ENCODE results near the gene HOXC9.

The HOXC9 gene

DNA sequence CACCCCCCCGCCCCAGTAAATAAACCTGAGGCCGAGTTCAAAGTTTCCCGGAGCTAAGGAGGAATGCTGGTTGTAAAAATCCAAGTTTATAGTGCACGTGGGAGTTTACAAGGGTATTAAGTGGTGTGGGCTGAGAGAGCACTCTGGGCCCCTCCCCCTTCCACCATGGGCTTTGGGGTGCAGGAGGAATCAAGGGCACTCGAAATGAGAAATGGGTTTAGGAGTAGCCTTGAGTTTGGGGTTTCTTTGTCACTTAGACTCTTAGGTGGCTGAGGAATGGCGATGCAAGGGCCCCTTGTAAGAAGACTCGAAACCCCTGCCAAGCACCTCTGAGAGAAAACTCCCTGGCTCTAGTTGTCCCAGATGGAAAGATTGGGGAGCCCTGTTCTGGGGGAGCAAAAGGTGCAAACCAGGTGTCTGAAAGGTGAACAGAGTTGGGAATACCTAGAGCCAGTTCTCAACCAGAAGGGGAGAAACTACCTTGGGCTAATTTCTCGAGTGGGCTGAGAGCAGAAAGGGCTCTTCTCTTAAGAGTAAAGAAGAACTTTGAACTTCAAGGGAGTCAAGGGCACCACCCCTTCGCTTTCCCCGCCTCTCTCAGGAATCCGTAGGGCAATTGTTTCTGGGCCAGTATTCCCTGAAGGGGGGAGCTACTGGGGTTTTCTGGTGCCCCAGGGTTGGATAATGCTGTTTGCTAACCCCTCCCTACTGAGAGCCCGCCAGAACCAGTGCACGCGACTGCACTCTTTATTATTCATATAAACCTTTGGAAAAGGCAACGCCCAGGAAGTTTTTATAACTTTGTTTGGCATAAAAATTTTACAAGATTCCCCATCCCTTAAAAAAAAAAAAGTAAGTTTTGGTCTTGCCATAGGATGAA lies 21.2 kb upstream of the HOXC9 start:
- no peak overlapping the region for H3K27ac ChIP-seq (ENCODE audit: low read length)
- H3K4me1 ChIP-seq (ENCODE audit: control insufficient read depth in 1 of 2, insufficient read depth in 2 of 2, low read length in 2 of 2) = peaks cover 0 to 31% of the 10 kb centered on the region in 2 donors
- peaks cover 89% of the 10 kb centered on the region for H3K27me3 ChIP-seq (ENCODE audit: low read depth, low read length)
- H3K4me3 ChIP-seq (ENCODE audit: low read depth in 1 of 2, low read length in 2 of 2) = no peak overlapping the region
- H3K36me3 ChIP-seq (ENCODE audit: control insufficient read depth in 1 of 2, insufficient read depth in 2 of 2, low read length in 2 of 2) = no peaks in the 10 kb centered on the region
- H3K9me3 ChIP-seq (ENCODE audit: control insufficient read depth in 1 of 2, low read length in 2 of 2) = peaks cover 0 to 4% of the 10 kb centered on the region in 2 donors

DNA sequence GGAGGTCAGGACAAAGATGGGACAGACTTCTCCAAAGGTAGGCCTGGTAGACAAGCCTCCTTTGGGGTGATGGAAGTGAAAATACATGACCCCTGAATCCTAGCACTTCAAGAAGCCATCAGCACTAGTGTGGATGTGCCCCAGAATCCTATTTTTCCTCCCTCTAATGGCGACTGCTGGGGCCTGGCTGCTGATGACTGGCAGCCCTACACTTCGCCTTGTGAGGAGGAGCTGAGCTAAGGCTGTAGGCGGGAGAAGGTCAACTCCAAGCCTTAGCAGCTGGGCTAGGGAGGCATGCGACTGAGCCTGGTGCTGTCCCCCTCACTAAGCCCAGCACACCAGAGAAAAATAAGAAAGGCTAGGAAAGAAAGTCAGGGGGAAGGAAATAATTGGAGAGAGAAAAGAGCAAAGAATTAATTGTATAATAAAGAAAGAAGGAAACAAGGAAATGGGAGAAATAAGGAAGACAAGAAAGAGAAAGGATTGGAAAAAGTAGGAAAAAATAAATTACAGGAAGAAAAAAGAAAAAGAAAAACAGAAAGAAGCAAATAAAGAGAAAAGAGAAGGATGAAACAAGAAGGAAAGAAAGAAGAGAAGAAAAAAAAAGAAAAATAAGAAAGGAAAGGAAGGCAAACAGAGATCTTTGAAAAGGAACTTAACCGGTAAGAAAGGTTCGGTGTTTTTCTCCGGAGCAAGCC lies 19.7 kb upstream of the HOXC9 start:
- no peak overlapping the region for H3K27ac ChIP-seq (ENCODE audit: low read length)
- peaks cover 0 to 20% of the 10 kb centered on the region in 2 donors for H3K4me1 ChIP-seq (ENCODE audit: control insufficient read depth in 1 of 2, insufficient read depth in 2 of 2, low read length in 2 of 2)
- H3K36me3 ChIP-seq (ENCODE audit: control insufficient read depth in 1 of 2, insufficient read depth in 2 of 2, low read length in 2 of 2) = no peaks in the 10 kb centered on the region
- peaks cover 87% of the 10 kb centered on the region for H3K27me3 ChIP-seq (ENCODE audit: low read depth, low read length)
- H3K4me3 ChIP-seq (ENCODE audit: low read depth in 1 of 2, low read length in 2 of 2) = no peak overlapping the region
- peaks cover 0 to 4% of the 10 kb centered on the region in 2 donors for H3K9me3 ChIP-seq (ENCODE audit: control insufficient read depth in 1 of 2, low read length in 2 of 2)

DNA sequence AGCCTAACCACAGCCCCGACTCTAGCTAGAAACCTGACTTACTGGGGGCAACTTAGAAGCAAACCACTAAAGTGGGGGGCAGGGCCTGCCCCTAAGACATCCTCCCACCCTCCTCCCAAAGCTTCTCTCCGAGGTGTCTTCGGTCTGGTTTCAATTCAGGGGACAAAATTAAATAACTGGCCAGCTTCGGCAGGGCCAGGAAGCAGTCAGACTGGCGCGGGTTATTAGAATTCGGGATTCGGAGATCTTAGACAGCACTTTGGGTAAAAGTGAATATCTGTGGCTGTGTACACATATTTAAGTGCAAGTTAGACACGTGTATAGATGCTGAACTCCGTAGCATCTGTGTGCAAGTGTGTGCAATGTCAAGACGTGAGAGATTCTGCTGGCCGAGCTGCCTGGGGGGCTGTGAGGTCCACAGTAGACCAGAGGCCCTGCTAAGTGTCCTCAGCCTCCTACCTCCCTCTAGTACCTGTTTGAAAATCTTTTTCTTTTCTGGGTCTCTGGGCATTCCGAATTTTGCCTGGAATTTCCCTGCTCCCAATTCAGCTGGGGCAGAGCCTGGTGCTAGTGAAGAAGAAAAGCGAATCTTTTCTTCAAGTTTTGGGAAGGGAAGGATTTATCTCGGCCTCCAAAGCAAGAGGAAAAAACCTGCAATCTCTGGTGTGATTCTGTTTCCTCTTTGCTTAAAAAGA lies 19.0 kb upstream of the HOXC9 start:
- Histone ChIP-seq H3K4me3 (ENCODE audit: low read depth in 1 of 2, low read length in 2 of 2) (no peak overlapping the region), H3K27me3 (ENCODE audit: low read depth, low read length) (peaks cover 88% of the 10 kb centered on the region), H3K9me3 (ENCODE audit: control insufficient read depth in 1 of 2, low read length in 2 of 2) (peaks cover 0 to 4% of the 10 kb centered on the region in 2 donors), H3K4me1 (ENCODE audit: control insufficient read depth in 1 of 2, insufficient read depth in 2 of 2, low read length in 2 of 2) (peaks cover 0 to 23% of the 10 kb centered on the region in 2 donors), H3K36me3 (ENCODE audit: control insufficient read depth in 1 of 2, insufficient read depth in 2 of 2, low read length in 2 of 2) (no peaks in the 10 kb centered on the region), H3K27ac (ENCODE audit: low read length) (no peak overlapping the region)

DNA sequence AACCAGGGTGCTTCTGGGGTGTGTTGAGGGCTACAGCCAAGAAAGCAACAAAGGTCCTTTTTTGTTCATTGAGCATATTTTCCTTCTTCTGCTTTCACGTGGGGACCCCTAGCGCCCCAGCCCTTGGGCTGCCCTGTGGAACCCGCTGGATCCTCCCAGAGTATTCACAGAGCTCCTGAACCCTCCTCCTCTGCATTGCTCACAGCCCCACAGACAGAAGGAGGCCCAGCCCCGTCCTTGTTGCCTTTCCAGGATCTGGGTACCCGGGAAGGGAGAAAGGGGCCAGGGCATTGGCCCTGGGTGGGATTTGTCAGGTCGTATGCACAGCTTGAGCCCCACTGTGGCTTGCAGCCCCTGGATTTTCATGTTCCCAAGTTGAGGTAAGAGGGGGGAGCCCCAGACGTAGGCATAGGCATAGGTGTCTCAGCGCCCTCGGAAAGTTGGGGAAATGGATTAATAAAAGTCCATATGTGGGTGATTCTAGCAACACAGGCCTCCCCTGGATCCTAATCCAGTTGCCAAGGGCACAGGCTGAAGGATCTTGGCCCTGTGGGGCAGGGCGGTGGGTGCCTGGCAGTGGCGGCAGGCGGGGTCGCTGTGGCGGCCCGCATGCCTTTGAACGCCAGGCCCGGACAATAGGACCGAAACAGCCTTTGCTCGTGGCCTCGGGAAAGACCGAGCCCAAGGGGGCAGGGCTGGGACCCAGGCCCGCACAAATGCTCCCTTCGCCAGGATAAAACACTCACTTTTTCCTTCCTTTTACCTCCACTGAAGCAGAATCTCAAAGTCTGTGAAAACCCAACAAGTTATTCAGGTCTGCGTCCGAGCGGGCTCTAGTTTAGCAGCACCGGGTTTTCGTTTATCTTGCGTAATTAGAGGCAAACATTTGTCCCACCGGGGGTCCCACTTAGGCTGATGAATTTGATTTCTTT lies 18.1 kb upstream of the HOXC9 start:
- peaks cover 0 to 4% of the 10 kb centered on the region in 2 donors for H3K9me3 ChIP-seq (ENCODE audit: control insufficient read depth in 1 of 2, low read length in 2 of 2)
- peaks cover 0 to 30% of the 10 kb centered on the region in 2 donors for H3K4me1 ChIP-seq (ENCODE audit: control insufficient read depth in 1 of 2, insufficient read depth in 2 of 2, low read length in 2 of 2)
- peaks cover 88% of the 10 kb centered on the region for H3K27me3 ChIP-seq (ENCODE audit: low read depth, low read length)
- H3K4me3 ChIP-seq (ENCODE audit: low read depth in 1 of 2, low read length in 2 of 2) = no peak overlapping the region
- no peaks in the 10 kb centered on the region for H3K36me3 ChIP-seq (ENCODE audit: control insufficient read depth in 1 of 2, insufficient read depth in 2 of 2, low read length in 2 of 2)
- H3K27ac ChIP-seq (ENCODE audit: low read length) = no peak overlapping the region

DNA sequence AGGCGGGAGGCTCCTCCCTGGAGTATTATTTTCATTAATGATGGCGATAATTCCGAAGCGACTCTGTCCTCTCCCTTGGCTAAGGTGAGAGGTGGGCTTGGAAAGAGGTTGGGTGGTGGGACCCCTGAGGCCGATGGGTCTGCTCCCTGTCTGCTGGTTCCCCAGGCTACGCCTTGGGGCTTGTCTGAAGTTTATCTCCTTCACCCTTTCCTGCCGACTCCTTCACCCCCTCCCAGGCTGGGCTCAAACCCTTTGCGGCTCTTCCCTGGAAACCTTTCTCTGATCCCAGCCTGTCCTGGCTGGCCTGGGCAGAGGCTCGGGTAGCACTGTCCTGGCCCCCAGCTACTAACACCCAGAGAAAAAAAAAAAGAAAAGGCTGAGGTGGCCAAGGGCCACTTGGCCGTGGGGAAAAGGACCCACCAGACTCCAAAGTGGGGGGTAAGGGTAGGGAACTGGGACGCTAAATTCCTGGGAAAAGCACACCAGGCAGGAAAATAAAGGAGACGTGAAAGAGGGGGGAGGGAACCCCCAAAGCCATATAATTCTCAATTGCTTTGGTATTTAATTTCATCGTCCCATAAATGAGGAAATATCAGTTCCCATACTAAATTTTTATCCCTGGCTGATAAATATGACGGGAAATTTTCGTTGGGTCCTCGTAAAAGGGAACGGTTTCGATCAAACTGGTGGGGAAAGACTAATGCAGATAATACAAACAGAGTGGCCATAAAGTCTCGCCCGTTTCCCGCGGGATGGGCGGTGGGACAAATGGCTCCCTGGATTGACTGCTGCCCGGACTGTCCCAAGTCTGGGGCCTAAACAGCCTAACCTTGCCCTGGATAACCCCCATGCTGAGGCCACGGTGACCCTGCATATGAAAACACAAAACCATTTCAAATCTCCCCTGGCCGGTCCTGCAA lies 17.1 kb upstream of the HOXC9 start:
- no peak overlapping the region for H3K27ac ChIP-seq (ENCODE audit: low read length)
- H3K4me1 ChIP-seq (ENCODE audit: control insufficient read depth in 1 of 2, insufficient read depth in 2 of 2, low read length in 2 of 2) = peaks cover 0 to 30% of the 10 kb centered on the region in 2 donors

DNA sequence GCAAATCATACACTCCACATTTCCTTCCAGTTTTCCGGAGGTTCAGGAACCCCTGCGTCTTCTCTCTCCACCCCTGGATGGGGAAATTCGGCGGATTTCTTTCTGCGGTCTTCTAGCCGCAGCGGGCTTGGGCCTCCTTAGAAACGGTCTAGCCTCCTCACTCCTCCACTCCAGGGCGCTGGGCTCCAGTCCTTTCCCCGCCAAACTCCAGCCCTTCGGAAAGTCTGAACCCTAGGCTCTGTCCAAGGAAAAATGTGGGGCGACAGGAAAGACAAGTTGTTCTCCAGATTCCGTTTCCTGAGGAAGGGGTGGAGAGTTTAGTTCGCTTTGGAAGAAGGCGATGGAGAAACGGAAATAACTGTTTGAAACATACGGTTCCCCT lies 16.4 kb upstream of the HOXC9 start:
- Histone ChIP-seq H3K4me3 (ENCODE audit: low read depth in 1 of 2, low read length in 2 of 2) (no peak overlapping the region), H3K27ac (ENCODE audit: low read length) (no peak overlapping the region), H3K4me1 (ENCODE audit: control insufficient read depth in 1 of 2, insufficient read depth in 2 of 2, low read length in 2 of 2) (peaks cover 0 to 30% of the 10 kb centered on the region in 2 donors), H3K27me3 (ENCODE audit: low read depth, low read length) (peaks cover 91% of the 10 kb centered on the region), H3K9me3 (ENCODE audit: control insufficient read depth in 1 of 2, low read length in 2 of 2) (peaks cover 0 to 4% of the 10 kb centered on the region in 2 donors), H3K36me3 (ENCODE audit: control insufficient read depth in 1 of 2, insufficient read depth in 2 of 2, low read length in 2 of 2) (no peaks in the 10 kb centered on the region)

More for the DNA sequence above, 17.1 kb upstream of the HOXC9 start:
- H3K27me3 ChIP-seq (ENCODE audit: low read depth, low read length) = peaks cover 88% of the 10 kb centered on the region
- H3K36me3 ChIP-seq (ENCODE audit: control insufficient read depth in 1 of 2, insufficient read depth in 2 of 2, low read length in 2 of 2) = no peaks in the 10 kb centered on the region
- H3K9me3 ChIP-seq (ENCODE audit: control insufficient read depth in 1 of 2, low read length in 2 of 2) = peaks cover 0 to 4% of the 10 kb centered on the region in 2 donors
- H3K4me3 ChIP-seq (ENCODE audit: low read depth in 1 of 2, low read length in 2 of 2) = no peak overlapping the region

DNA sequence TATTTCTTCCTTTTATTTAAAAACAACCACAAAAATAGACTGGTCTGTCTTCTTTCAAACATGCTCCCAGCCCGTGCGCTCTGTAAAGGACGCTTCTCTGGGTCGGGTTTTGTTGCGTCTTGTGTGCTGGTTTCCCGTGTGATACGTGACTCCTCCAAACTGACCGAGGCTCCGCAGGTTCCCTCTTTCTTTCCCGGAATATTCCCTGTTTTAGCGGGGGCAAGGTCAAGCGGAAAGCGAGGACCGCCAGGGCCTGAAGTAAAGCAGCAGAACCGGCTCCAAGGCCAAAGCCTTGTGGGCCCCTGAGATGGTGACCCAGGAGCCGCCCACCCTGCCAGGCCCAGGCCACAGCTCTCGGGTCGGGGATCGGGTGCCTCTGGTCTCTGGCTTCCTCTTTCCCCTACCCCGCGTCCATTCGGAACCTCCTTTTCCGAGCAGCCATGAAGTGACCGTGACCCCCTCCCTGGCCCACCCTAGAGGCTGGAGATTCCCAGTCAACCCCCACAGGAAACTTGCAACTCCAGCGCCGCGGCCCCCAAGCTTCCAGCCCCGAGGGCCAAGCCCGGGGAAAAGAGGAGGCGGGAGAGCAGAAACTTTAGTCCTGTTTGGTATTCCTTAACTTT lies 15.9 kb upstream of the HOXC9 start:
- H3K4me1 ChIP-seq (ENCODE audit: control insufficient read depth in 1 of 2, insufficient read depth in 2 of 2, low read length in 2 of 2) = peaks cover 0 to 30% of the 10 kb centered on the region in 2 donors
- H3K9me3 ChIP-seq (ENCODE audit: control insufficient read depth in 1 of 2, low read length in 2 of 2) = peaks cover 0 to 4% of the 10 kb centered on the region in 2 donors
- H3K36me3 ChIP-seq (ENCODE audit: control insufficient read depth in 1 of 2, insufficient read depth in 2 of 2, low read length in 2 of 2) = no peaks in the 10 kb centered on the region
- no peak overlapping the region for H3K27ac ChIP-seq (ENCODE audit: low read length)
- H3K27me3 ChIP-seq (ENCODE audit: low read depth, low read length) = peaks cover 91% of the 10 kb centered on the region
- no peak overlapping the region for H3K4me3 ChIP-seq (ENCODE audit: low read depth in 1 of 2, low read length in 2 of 2)

DNA sequence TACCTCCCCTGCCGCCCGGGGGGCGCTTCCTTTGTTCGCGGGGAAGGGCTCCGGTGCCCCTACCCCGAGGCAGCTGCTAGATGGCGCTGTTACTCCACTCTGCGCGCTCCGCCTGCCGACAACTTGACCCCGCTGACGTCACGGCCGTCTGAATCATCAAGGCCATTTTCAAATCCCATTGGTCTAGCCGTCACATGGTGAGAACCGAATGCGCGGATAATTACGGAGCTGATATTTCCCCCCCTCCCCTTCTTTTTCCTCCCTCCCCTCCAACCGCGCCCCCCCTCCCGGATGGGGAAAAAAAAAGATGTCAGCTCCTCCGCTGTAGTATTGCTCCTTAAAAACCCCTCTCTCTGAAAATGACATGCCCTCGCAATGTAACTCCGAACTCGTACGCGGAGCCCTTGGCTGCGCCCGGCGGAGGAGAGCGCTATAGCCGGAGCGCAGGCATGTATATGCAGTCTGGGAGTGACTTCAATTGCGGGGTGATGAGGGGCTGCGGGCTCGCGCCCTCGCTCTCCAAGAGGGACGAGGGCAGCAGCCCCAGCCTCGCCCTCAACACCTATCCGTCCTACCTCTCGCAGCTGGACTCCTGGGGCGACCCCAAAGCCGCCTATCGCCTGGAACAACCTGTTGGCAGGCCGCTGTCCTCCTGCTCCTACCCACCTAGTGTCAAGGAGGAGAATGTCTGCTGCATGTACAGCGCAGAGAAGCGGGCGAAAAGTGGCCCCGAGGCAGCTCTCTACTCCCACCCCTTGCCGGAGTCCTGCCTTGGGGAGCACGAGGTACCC lies 14.9 kb upstream of the HOXC9 start, which contains the start of gene HOXC10:
TSS of gene HOXC10 (plus strand) at position 246 of the 791 bp plus-strand sequence. CDS start at position 360, 114 bp downstream.
- H3K4me1 ChIP-seq (ENCODE audit: control insufficient read depth in 1 of 2, insufficient read depth in 2 of 2, low read length in 2 of 2) = peaks cover 0 to 30% of the 10 kb centered on the region in 2 donors
- peaks cover 91% of the 10 kb centered on the region for H3K27me3 ChIP-seq (ENCODE audit: low read depth, low read length)
- H3K9me3 ChIP-seq (ENCODE audit: control insufficient read depth in 1 of 2, low read length in 2 of 2) = peaks cover 0 to 4% of the 10 kb centered on the region in 2 donors
- H3K4me3 ChIP-seq (ENCODE audit: low read depth in 1 of 2, low read length in 2 of 2) = peak within 1 kb of the TSS; percentile 37 to 47
- no peak within 1 kb of the TSS for H3K27ac ChIP-seq (ENCODE audit: low read length)
- H3K36me3 ChIP-seq (ENCODE audit: control insufficient read depth in 1 of 2, insufficient read depth in 2 of 2, low read length in 2 of 2) = no peaks in the 10 kb centered on the region

DNA sequence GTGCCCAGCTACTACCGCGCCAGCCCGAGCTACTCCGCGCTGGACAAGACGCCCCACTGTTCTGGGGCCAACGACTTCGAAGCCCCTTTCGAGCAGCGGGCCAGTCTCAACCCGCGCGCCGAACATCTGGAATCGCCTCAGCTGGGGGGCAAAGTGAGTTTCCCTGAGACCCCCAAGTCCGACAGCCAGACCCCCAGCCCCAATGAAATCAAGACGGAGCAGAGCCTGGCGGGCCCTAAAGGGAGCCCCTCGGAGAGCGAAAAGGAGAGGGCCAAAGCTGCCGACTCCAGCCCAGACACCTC lies 14.3 kb upstream of the HOXC9 start:
- Histone ChIP-seq H3K27me3 (ENCODE audit: low read depth, low read length) (peaks cover 93% of the 10 kb centered on the region), H3K27ac (ENCODE audit: low read length) (no peak overlapping the region), H3K4me1 (ENCODE audit: control insufficient read depth in 1 of 2, insufficient read depth in 2 of 2, low read length in 2 of 2) (peaks cover 0 to 30% of the 10 kb centered on the region in 2 donors), H3K9me3 (ENCODE audit: control insufficient read depth in 1 of 2, low read length in 2 of 2) (peaks cover 0 to 4% of the 10 kb centered on the region in 2 donors), H3K36me3 (ENCODE audit: control insufficient read depth in 1 of 2, insufficient read depth in 2 of 2, low read length in 2 of 2) (no peaks in the 10 kb centered on the region), H3K4me3 (ENCODE audit: low read depth in 1 of 2, low read length in 2 of 2) (peak overlapping the region in 1 of 2 donors; percentile 47)
